GM19023 (cell line): ENCODE results near the gene ARHGAP40.

Experiments
- ATAC-seq: cut with Tn5 transposase; IDR thresholded peaks from one replicate; pipeline ENCODE4 v1.9.1; 2021; ENCODE audit warnings: mild to moderate bottlenecking, moderate library complexity; ENCODE audit not compliant: unreplicated experiment

ARHGAP40 gene

DNA sequence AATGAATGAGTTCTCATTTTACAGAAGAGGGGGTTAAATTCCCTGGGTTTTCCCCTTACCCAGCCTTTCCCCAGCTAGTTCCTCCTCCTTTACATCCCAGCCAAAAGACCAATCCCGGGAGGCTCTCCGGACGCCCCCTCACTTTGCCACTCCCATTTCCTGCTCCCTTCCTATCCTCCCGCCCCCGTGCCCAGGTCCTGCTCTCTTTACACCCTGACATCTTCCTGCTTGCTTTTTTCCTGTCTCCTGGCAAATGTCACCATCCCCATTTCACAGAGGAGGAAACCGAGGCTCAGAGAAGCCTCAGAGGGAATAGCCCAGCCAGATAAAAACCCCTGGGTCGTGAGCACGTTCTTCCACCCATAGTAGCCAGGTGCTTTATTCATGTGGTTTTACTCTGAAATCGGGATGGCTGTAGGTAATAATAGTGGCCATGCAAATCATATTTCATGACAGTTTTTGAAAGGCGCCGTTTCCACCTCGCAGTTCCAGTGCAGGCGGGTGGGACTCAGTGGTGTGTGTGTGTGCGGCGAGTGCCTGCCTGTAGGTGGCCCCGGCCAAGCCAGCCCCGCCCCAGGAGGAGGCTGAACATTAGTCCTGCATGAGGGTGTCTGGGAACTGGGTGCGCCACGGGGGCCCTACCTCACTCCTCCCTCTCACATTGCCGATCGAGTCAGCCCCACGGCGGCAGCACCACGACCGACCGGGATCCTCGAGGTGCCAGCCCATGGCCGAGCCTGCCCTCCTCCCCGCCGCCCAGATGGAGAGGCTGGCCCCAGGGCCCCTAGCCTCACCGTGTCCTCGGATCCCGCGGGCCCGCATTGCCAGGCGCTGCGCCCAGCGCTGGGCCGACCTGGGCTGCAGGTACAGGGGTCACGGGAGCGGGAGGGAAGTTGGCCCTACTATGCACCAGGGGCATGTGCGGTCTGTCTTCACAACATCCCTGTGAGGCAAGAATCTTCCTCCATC lies at the start of gene ARHGAP40:
Gene ARHGAP40, plus strand, starts transcription at position 594 of the 969 bp plus-strand sequence.
- ATAC-seq: no peak

DNA sequence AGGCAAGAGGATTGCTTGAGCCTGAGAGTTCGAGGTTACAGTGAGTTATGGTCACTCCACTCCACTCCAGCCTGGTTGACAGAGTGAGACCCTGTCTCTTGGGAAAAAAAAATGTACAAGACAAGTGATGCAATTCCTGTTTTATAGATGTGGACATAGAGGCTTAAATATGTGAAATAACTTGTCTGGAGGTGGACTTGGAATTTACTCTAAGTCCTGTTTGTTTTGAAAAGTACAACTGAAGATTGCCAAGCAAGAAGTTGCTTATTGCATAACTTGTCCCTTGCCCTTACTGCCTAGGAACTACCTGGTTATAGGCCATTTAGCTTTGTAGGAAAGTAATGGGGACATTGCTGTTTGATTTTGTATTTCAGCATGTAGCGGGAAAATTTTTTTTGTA lies 46.6 kb upstream of the ARHGAP40 start:
- no peak for ATAC-seq

DNA sequence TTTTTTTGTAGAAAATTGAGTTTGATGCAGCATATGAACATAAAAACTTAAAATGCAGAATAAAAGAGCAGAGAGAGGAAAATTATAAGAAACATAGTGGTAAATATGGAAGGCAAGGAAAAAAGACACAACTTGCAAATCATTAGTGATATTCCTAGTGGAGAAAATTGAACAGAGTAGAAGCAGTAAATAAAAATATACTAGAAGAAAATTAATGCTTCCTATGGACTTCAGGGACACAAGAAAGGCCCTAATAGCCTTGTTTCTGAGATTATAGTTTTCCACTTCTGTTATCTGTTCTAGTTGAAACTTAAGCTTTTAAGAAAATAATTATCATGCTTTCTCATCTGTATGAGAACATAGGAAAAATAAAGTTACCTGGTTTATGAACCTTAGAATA lies 46.2 kb upstream of the ARHGAP40 start:
- no peak for ATAC-seq

DNA sequence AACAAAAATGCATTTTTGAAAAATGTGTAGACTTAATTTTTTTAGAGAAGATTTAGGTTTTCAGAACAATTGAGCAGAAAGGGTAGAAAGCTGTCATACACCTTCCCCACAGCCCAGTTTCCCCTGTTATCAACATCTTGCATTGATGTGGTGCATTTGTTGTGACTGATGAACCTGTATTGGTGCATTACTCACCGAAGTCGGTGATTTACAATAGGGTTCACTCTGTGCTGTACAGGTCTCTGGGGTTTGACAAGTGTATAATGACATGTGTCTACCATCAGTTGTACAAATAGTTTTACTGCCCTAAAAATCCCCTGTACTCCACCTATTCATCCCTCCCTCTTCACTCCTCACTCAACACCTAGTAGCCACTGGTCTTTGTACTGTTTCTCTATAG lies 44.4 kb upstream of the ARHGAP40 start:
- ATAC-seq: no peak

DNA sequence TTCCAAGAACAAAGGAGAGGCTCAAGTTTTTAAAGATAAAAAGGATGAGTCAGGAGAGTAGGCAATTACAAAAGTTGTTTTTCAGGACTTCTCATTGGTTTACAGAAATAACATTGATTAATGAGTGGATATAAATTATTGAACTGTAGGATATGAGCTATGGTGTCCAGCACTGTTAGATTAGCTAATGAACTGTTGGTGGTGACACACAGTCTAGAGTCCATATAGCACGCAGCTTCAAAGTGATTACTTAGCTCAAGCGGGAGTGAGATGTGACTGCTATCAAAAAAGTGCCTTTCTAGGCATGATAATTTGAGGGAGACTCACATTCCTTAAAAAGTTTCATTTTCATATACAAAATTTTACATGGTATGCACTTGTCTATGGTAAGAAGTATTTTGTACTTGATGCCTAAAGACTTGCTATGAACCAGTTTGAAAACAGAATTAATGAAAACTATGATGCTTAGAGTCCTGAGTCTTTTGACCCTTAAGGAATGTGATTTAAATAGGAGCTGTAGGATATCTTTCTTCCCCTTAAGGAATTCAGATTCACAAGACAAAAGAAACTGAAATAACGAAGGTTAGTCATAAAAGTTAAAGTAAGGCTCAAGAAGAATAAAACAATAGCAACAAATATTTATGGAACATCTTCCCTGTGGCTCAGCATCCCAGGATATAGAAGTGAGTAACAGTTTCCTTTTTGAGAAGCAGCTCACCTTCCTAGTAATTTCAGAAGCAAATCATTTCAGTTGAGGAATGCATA lies 42.8 kb upstream of the ARHGAP40 start:
- no peak for ATAC-seq

DNA sequence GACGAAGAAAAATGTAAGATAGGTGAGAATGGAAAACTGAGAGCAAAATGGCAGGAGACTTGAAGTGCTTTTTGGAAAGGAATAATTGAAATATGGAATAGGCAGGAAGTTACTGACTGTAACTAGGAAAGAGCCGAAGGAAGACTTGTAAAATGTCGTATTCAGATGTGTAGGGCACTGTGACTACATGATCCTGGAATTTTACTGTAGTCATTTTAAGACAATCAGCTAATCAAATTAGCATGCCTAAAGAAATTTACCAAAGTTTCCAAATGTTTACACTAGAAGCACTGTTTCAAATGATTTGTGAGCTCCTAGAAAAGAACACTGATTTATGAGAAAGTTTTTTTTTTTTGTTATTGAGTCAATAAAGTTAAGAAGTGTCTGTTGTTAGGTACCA lies 41.8 kb upstream of the ARHGAP40 start:
- ATAC-seq: no peak

DNA sequence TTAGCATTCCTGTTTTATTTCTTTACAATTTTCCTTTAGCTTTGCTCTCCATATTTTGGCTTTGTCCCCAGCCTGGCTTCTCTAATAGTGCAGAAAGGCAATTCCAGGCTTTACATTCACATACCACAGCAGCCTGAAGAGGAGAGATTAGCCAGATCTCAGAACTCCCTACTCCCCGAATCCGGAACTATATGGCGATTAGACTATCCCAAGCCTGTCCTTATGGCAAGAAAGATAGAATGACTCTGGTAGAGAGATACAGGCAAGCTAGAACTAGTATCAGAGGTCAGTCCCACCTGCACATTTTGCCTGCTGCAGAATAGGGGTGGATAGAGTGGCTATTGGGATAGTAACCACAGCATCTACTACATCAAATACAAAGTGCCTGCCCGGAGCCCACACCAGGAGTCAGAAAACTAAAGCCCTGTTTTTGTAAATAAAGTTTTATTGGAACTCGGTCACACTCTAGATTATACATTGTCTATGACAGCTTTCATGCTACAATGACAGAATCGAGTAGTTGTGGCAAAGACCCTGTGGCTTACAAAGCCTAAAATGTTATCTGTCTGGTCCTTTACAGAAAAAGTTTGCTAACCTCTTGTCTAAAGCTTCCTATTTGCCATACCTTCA lies 37.7 kb upstream of the ARHGAP40 start:
- no peak for ATAC-seq

DNA sequence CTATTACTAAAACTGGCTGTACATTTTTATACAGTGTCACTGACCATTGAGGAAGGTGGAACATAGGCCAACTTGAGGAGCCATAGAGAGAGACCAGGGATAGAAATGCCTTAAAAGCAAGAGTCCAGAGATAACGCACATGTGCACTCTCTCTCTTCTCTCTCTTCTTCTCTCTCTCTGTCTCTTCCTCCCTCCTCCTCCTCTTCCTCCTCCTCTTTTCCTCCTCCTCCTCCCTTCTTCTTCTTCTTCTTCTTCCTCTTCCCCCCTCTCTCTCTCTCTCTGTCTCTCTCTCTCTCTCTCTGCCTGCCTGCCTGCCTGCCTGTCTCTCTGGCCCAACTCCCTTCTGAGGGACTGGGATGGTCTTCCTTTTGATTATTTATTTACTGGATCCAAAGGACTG lies 36.9 kb upstream of the ARHGAP40 start:
- no peak for ATAC-seq

DNA sequence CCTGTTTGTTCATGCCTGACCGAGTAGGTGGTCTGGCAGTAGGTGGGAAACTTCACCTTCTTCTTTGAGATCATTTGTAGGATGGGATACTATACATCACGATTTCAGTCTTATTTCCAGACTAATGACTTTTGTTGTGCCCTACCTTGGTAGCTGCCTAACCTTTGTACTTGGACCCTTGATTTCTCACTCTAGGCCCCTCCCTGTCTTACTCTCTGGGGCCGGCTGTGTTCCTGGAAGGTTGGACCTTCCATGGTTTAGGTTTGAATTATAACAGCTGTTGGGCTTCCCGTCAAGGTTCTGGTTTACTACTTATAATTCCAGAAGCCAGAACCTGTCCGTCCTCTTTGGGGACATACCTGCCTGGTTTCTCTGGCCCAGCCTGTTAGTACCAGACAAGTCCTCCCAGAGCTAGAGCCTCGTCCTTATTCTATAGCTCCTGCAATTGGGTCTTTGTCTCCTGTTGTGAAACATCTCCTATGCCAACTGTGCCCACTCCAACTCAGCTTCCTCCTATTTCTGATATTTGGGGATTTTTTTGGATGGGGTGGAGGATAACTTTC lies 35.5 kb upstream of the ARHGAP40 start:
- no peak for ATAC-seq

DNA sequence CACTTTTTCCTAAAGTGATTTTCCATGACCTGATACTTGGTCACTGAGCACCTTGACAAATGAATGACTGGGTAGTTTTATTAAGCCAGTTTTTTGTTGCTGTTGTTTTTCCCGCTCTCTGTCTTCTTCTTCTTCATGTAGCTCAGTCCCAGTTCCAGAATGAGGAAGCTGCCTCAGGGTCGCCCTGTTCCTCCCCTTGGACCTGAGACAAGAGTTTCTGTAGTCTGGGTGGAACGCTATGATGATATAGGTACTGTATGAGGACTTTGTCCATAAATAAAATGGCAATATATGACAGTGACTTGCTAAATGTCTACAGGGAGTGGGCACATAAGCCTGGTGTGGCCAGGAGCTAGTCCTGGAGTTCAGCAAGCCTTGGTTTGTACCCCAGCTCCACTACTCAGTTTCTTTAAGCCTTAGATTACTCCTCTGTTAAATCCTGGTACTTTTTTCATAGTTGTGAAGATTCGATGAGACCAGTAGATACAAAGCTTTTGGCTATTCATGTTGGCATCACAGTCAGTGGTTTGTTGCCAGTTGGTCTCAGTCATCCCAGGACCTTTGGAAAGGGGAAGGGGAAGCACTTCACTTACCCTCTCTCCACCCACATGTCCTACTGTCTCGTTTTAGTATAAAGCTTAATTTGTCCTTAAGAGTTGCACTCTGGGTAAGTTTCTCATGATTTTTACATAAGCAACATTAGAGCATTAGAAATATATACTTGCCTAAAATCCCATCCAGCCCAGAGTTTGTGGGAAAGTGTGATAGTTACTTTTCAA lies 31.7 kb upstream of the ARHGAP40 start:
- no peak for ATAC-seq

DNA sequence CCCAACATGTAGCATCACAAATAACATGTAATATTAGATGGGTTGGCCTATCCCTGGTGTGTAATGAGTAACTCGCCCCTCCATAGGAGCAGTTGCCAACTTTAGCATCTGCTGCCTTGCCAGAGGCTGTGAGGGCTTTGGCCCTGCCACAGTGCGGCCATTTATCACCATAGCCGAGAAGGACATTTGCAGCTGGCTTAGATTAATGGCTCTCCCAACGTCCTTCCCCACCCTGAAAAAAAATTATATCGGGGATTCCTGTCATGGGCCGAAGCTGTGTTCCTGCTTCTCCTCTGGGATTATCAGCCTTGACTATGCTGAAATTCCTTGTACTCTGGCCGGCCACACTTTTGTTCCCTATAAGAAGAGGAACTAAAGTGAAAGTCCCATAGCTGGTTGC lies 28.2 kb upstream of the ARHGAP40 start:
- no peak for ATAC-seq

DNA sequence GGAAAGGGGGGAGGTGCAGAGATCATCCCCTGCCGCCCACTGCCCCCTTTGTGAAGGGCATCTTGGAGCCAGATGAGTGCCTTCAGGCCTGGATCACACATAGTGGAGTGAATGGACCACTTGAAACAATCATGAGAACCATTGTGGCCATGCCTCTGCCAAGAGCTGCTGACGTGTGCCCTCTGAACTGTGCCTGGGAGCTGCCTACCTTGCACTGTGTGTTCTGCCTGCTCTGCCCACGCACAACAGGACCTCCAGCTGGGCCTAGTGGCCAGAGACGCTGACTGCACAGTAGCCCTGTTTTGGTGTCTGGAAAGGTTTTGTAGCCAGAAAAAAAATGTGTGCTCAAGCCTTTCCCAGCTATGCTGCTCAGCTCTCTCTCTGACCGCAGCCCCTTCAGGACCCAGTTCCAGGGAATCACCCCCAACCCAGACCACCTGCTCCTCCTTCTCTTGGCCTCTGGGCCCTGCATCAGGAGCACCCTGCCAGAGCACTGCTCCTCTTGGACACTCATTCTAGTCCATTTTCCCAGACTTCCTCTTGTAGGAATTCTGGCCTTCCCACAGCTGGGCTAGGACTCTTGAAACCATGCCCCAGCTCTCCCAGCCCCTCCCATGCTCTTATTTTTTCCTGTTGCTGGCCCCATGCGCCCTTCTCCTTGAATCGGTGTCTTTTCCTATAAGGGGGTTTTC lies 22.2 kb upstream of the ARHGAP40 start:
- no peak for ATAC-seq

DNA sequence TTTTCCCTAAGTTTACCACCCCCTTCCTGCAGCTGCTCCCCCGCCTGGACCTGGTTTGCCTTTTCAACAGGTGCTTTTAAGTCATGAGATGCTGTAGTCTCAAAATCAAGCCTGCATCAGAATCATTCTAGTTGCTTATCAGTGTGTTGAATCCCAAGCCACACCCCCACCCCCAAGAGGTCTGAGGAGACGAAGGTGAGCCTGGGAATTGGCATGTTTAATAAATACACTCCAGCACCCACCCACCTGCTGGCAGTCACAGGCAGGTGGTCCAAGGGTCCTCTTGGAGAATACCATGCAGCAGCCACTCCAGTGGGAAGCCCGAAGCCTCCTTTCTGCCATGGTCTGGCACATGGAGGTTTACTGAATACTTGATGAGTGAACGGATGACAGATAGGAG lies 21.7 kb upstream of the ARHGAP40 start:
- no peak for ATAC-seq

DNA sequence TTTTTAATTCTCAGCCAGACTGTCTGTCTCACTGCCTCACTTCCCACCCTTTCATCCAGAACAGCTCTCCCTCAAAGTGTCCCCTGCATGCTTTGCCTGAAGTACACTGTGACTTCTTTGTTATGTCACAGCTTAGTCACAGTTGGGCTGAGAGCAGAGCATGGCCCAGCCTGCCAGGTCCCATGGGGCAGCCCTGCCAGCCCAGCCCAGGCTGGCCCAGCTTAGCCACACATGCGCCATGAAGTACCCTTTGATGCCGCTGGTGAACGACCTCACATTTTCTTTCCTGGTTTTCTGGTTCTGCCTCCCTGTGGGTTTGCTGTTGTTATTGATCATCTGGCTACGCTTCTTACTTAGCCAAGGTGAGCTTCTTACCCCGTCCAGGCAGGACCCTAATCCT lies 20.6 kb upstream of the ARHGAP40 start, which contains the start of gene ADIG:
Gene ADIG, plus strand, starts transcription at position 185 of the 400 bp plus-strand sequence. Its CDS starts 54 bp downstream, at position 239.
- no peak for ATAC-seq

DNA sequence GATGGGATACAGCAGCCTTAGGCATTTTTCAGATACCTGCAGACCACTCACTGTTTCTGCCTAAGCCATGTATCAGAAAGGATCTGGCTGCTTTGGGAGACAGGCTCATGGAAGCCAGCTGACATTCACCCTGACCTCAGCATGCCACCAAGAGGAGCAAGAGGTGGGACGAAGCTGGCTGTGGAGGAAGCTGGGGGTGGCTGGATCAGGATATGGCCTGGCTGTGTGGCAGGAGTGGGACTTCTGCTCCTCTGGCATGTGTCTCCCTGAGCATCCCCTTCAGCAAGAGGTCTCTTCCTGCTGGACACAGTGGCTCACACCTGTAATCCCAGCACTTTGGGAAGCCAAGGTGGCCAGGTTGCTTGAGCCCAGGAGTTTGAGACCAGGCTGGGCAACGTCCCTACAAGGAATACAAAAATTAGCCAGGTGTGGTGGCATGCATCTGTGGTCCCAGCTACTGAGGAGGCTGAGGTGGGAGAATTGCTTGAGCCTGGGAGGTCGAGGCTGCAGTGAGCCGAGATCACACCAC lies 19.7 kb upstream of the ARHGAP40 start:
- ATAC-seq: no peak

DNA sequence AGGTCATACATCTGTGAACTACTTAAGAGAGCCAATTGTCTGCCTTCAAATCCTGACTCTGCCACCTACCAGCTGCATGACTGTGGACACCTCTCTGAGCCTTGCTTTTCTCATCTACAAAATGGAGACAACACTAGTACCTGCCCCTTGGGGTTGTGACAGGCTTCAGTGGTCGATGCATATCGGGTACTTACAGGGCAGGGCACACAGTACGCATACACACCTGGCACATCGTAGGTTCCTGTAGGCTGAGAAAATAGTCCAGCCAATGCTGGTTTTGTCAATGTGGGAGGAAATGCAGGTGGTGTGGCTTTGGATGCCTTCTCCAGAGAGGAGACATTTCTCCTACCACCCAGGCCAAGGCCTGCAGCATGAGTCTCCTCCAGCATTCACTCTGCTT lies 18.3 kb upstream of the ARHGAP40 start:
- ATAC-seq: no peak

DNA sequence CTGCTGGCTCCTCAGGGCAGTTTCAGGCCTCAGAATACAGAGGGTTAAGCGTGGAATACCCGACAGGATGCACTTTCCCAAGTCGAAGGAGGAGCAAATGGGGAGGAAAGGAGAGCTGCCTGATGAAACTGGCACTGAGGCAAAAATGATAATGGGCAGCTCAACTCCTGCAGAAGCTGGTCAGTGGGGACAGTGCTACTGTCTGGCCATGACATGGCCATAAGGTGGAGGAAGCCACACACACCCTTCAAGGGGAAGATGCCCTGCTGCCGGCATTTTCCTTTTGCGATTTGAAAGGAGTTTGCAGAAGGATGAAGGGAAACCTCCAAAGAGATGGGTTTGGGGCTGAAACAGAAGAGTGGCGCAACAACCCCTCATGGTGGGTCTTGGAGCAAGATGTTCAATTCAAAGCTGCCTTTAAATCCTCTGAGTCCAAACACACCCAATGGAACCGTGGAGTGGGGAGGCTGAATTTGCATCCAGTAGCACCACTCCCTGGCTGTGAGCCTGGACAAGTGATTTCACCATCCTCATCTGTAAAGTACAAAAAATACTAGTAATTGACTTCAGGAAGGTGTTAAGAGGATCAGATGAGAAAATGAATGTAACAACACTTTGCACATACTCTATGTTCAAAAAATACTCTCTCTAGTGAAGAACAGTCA lies 17.4 kb upstream of the ARHGAP40 start:
- no peak for ATAC-seq

DNA sequence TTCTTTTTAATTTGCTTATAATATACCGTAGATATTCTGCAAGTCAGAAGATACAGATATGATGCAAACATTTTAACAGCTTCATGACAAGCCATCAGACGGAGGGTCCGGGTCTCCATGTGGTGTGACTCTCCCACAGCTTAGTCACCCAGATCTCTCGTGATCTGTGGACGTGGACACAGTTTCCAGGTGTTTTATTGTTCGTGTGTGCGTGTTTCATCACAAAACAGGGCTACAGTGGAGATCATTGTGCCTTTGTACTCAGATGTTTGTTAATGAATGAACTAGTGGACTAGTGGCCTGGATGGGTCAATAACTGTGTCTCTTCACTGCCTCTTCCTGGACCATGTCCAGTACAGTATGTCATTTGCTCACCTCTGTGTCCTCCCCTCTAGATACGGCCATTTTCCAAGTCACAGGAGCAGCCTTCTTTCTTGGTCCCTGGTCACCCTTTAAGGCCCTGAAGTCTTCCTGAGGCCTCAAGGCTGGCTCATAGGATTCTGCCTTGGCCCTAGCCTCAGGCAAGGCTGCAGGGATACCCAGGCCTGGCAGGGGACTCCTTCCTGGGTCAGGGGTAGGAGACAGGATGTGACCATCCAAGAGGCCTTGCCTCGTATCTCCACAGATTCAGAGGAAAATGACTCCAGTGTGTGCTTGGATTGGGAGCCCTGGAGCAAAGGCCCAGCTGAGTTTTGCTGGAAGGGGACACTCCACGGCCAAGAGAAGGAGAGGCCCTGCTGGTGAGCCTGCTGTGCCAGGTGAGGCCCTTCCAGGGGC lies 16.0 kb upstream of the ARHGAP40 start:
- ATAC-seq: no peak
